Measurements from ENCODE around the gene FOXJ2.
"Not testable (repeated sequence)": the region's sequence is repeated elsewhere in the genome, so short reads cannot be mapped to it uniquely, and the experiment has no call there.

FOXJ2 gene

DNA sequence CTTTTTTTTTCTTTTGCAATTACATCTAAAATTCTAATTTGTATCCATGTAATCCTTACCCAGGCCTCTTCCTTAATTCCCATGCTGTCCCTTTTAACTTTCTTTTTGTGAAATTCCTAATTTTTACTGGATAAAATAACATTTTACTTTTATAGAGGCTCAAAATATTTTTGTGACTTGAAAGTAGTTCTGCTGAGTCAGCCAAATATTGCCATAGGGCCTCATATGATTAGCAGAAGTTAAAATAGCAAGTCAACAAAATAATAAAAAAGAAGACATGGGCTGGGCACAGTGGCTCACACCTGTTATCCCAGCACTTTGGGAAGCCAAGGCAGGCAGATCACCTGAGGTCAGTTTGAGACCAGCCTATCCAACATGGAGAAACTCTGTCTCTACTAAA is 31.6 kb downstream of the FOXJ2 start:
- no peak for DNase-seq (ENCODE audit: low read depth in 2 of 3, low spot score in 1 of 3)

DNA sequence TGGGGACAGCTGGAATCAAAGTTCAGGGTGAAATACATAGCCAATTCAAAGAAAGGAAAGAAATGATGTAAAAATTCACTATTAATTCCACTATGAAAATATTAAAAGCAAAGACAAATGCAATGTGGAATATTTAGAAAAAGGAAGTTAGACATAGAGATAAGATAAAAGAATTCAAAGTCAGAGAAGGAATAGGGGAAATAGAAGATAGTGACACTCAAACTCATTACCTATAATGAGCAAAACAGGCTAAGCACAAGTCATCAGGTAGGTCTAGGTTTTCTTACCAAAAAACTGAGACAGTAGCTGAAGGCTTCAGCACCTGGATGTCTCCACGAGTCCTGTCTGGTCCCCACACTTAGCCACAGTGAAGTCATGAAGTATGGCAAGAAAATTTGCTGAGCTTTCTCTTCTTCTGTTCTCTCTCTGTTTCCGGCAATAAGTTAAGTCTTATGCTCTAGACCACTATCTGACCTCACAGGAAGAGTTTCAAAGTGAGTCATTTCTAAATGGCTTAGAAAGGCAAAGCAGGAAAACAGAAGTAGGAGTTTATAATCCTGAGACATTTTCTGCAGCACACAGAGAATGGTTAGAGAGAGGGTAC is 33.6 kb downstream of the FOXJ2 start, which contains the start of gene C3AR1:
Gene C3AR1 (minus strand): TSS at position 369 of the 604 bp plus-strand sequence. CDS start 6,174 bp downstream, outside the sequence.
- DNase-seq (ENCODE audit: low read depth in 2 of 3, low spot score in 1 of 3), result no peak

- no peak for DNase-seq (ENCODE audit: low read depth in 2 of 3, low spot score in 1 of 3)
These were observed 37.1 kb downstream of the FOXJ2 start for GRCh38 chr12:8069582-8069981.

DNA sequence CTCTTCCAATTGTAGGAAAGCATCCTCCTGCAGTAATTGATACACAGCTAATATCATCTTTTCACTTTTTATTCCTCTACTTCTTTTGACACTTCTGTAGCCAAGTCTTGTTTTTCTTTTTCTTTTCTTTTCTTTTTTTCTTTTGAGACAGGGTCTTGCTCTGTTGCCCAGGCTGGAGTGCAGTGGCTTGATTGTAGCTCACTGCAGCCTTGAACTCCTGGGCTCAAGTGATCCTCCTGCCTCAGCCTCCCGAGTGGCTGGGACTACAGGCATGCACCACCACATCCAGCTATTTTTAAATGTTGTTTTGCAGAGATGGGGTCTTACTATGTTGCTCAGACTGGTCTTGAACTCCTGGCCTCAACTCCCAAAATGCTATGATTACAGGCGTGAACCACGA is 39.3 kb downstream of the FOXJ2 start:
- not testable (repeated sequence) for DNase-seq (ENCODE audit: low read depth in 2 of 3, low spot score in 1 of 3)

- DNase-seq (ENCODE audit: low read depth in 2 of 3, low spot score in 1 of 3), result no peak
These were observed 43.4 kb downstream of the FOXJ2 start for GRCh38 chr12:8075935-8076334.

DNA sequence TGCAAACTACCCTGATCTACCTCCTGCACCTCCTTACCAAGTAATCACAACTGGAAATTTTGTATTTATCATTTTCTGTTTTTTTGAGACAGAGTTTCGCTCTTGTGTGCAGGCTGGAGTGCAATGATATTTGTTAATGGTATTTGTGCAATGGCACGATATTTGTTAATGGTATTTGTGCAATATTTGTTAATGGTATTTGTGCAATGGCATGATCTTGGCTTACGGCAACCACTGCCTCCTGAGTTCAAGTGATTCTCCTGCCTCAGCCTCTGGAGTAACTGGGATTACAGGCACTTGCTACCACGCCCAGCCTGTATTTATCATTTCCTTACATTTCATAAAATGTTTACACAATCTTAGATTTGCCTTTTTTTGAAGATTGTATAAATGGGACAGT is 43.9 kb downstream of the FOXJ2 start:
- no peak for DNase-seq (ENCODE audit: low read depth in 2 of 3, low spot score in 1 of 3)

DNA sequence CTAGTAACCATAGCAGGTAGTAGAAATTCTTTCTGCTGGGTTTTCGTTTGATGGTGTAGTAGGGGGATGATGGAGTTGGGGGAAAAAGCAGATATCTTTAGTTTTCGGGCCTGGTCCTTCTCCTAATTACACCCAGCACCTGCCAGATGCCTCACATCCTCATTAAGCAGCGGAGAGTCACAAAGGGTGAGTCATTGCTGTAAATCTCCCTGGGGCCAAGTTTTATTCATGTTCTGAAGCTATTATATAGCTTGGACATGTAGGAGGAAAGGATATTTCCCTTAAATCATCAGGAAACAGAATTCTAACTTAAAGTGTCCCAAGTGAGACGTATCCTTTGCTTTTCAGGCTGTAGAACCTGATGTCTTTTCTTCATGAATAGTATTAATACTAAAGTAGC is 44.7 kb downstream of the FOXJ2 start:
- no peak for DNase-seq (ENCODE audit: low read depth in 2 of 3, low spot score in 1 of 3)

GRCh38 chr12:8078398-8078797 is 45.9 kb downstream of the FOXJ2 start:
- peak; percentile 23 to 50 (median 40) for DNase-seq (ENCODE audit: low read depth in 2 of 3, low spot score in 1 of 3)

DNA sequence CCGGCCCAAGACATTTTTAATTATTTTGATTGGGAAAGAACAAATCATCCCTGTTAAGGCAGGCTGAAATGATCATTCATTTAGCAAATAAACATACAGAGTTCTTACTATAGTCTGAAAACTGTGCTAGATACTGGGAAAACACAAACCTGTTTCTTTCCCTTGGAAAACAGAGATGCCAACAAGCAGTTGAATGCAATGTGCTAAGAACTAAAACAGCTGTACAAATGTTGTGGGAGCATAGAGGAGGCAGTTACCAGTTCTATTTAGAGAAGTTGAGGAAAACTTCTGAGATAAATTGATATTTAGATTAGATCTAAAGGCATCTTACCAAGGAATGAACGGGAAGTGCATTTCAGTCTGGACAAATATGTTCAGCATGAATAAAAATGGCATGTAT is 46.4 kb downstream of the FOXJ2 start:
- DNase-seq (ENCODE audit: low read depth in 2 of 3, low spot score in 1 of 3), result no peak

DNA sequence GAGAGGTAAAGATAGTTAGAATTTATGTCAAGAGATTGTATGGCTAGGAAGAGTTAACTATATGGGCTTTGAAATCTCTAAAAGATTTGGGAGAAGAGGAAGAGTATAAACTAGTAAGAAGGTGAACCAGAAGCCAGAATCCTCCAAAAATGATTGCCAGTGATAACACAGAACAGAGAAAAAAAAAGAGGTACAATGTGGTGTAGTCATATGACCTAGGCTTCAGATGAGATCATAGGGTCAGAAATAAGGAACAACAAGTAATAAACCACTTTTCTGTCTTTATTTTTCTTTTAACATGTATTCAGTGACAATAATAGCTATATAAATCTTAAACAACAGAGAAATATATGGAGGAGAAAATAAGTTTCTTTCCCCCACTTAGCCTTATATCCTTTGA is 47.6 kb downstream of the FOXJ2 start:
- DNase-seq (ENCODE audit: low read depth in 2 of 3, low spot score in 1 of 3), result no peak

DNA sequence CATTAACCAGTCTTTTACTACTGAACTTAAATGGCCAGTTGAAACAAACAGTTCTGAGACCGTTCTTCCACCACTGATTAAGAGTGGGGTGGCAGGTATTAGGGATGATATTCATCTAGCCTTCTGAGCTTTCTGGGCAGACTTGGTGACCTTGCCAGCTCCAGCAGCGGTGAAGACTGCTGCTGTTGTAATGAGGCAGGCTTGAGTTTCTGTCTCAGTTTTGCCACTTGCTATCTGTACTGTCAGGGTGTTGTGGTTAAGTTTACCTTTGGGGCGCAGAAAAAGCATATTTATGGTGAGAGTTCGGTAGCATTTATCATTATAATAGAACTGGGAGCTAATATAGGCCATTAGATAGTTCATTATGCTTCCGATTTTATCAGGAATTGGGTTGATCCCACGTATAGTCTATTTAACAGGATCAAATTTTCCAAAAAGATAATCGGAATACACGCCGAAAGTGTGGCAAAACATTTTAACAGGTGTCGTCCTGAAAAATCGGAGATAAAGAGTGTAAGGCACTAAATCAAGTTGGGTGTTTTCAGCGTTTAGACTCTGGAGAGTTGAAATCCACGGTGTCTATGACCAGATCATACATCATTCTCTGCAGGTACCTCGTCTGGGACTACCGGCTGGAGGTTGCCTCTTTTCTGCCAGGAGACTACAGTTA is 48.9 kb downstream of the FOXJ2 start:
- DNase-seq (ENCODE audit: low read depth in 2 of 3, low spot score in 1 of 3), result peak in 1 of 3 donors; percentile 31

- DNase-seq (ENCODE audit: low read depth in 2 of 3, low spot score in 1 of 3), result no peak
These were observed 50.2 kb downstream of the FOXJ2 start for GRCh38 chr12:8082808-8083100.

- DNase-seq (ENCODE audit: low read depth in 2 of 3, low spot score in 1 of 3), result peak in 2 of 3 donors; percentile 15 to 16
These were observed 51.8 kb downstream of the FOXJ2 start for GRCh38 chr12:8084351-8084750.

- DNase-seq (ENCODE audit: low read depth in 2 of 3, low spot score in 1 of 3), result no peak
These were observed 55.1 kb downstream of the FOXJ2 start for GRCh38 chr12:8087666-8088065.

- no peak for DNase-seq (ENCODE audit: low read depth in 2 of 3, low spot score in 1 of 3)
These were observed 56.1 kb downstream of the FOXJ2 start for GRCh38 chr12:8088574-8088973.

GRCh38 chr12:8089277-8089676 is 56.8 kb downstream of the FOXJ2 start:
- DNase-seq (ENCODE audit: low read depth in 2 of 3, low spot score in 1 of 3), result not testable (repeated sequence)

- DNase-seq (ENCODE audit: low read depth in 2 of 3, low spot score in 1 of 3), result no peak
These were observed 57.2 kb downstream of the FOXJ2 start for GRCh38 chr12:8089716-8090115.

- no peak for DNase-seq (ENCODE audit: low read depth in 2 of 3, low spot score in 1 of 3)
These were observed 60.8 kb downstream of the FOXJ2 start for GRCh38 chr12:8093291-8093690.

GRCh38 chr12:8096281-8096915 is 63.9 kb downstream of the FOXJ2 start:
- DNase-seq (ENCODE audit: low read depth in 2 of 3, low spot score in 1 of 3), result no peak

DNA sequence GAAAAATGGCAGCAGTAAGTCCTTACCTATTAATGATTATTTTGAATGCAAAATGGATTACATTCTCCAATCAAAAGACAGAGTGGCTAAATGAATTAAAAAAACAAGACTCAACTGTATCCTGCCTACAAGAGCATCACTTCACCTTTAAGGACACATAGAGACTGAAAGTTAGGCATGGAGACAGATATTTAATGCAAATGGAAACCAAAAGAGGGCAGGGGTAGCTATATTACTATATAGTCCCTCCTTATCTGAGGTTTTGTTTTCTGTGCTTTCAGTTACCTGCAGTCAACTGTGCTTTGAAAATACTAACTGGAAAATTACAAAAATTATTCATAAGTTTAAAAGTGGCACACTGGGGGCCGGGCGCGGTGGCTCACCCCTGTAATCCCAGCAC is 66.7 kb downstream of the FOXJ2 start:
- DNase-seq (ENCODE audit: low read depth in 2 of 3, low spot score in 1 of 3), result no peak
